Heart left ventricle (tissue), 13 donors: ENCODE results near the gene DOHH.

Source experiments
- POLR2A ChIP-seq, 2 donors: fragments of 450-650 bp; IDR thresholded peaks; one replicate each; pipeline ENCODE4 v1.6.1; 2017; ENCODE audit warnings: antibody characterized with exemption in 2 of 2, mild to moderate bottlenecking in 2 of 2, moderate library complexity in 2 of 2
- TF ChIP-seq, protein P1 (sequence below), 12 donors: fragments of 200-600 bp; sonication (generic) in 4 of 12; IDR thresholded peaks; one replicate each; pipeline versions ENCODE4 v1.5.0 to v1.8.0; 2018 to 2022; ENCODE audit warnings: antibody characterized with exemption in 12 of 12, mild to moderate bottlenecking in 5 of 12
- donor health status: ischemic (EF 13 %, LVEDD 7.1; RV severe dilation, severe dysfunction).
- donor health status: DM: no; HTN: yes; CAD: no.
- donor health status: DM: no; HTN: no; CAD: no.
- donor health status: ischemic (EF 25% LVEDD 6.9; RV normal size, moderate dysfunction).
- donor health status: ischemic (EF 25% LVEDD 5.7; RV mildly dilated, moderate dysfunction).
- donor health status: ischemic (EF 35%, LVEDD 5.7; RV mildly dilated, moderate dysfunction).
- donor health status: nonischemic (EF 11% LVEDD 7.7; RV severe dilation, severe dysfunction).
- donor health status: DM: yes; HTN: yes; CAD: no.
- donor health status: PGD.
- donor health status: ischemic (EF 29% LVEDD 5.4; RV normal size, mild dysfunction).
- donor health status: nonischemic (EF 23%, LVEDD 6.1; RV moderate dilation, normal function).

DNA sequence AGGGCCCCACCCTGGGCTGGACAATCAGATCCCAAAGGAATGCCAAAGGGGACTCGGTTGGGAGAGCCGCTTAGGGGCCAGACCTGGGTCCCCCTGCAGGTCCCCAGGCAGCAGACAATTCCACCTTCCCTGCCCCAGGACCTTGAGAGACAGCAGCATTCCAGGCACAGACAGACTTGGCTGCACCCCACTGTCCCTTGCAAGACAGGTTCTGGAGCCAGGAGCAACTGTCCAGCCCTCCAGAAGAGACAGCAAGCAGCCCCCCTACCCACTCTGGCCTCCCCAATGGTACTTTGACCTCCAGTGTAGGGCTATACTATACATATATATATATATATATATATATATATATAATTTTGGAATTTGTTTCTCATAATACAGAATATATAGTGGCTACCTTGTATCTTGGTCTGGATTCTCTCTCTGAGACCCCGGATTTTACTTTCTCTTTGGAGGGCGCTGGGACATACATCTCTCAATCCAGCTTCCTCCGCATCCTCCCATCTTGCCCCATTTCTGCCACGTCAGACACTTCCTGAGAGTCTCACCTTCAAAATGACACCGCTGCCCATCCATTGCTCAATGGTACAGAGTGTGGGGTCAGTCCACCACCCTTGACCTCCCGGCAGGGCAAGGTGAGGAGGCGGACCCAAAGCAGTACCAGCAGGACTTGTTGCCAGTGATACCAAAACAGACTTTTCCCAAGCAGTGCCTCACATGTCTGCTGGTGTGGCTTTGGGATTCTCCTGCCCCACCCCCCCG is 32.9 kb downstream of the DOHH start:
- no peak for TF ChIP-seq POLR2A (IDR thresholded peaks at IDR 0.05)
- TF ChIP-seq, protein P1, sequence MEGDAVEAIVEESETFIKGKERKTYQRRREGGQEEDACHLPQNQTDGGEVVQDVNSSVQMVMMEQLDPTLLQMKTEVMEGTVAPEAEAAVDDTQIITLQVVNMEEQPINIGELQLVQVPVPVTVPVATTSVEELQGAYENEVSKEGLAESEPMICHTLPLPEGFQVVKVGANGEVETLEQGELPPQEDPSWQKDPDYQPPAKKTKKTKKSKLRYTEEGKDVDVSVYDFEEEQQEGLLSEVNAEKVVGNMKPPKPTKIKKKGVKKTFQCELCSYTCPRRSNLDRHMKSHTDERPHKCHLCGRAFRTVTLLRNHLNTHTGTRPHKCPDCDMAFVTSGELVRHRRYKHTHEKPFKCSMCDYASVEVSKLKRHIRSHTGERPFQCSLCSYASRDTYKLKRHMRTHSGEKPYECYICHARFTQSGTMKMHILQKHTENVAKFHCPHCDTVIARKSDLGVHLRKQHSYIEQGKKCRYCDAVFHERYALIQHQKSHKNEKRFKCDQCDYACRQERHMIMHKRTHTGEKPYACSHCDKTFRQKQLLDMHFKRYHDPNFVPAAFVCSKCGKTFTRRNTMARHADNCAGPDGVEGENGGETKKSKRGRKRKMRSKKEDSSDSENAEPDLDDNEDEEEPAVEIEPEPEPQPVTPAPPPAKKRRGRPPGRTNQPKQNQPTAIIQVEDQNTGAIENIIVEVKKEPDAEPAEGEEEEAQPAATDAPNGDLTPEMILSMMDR (IDR thresholded peaks at IDR 0.05) = no peak
